Astrocyte of the cerebellum (primary cell): ENCODE results near the gene RGS6.

Experiments used
- DNase-seq: peaks from one replicate; pipeline ENCODE4 v3.0.0-alpha.2; 2011; ENCODE audit warnings: low read depth
- H3K4me3 ChIP-seq: 2 replicates; pipeline ENCODE4 v1.5.1; 2011; ENCODE audit warnings: mild to moderate bottlenecking, low read depth, low read length, moderate library complexity
- CTCF ChIP-seq: IDR thresholded peaks from 2 replicates; pipeline ENCODE4 v1.5.1; 2012; ENCODE audit warnings: low read length, low read depth, moderate library complexity, mild to moderate bottlenecking; ENCODE audit errors: missing control alignments
- in situ Hi-C: cut with HindIII; loops from 2 replicates; pipeline ENCODE4 v1.10.0; 2017; ENCODE audit warnings: low sequenced_read_pairs

The RGS6 gene

GRCh38 chr14:72024043-72024407, 91.8 kb downstream of the RGS6 start:
- H3K4me3 ChIP-seq: no peak overlapping the region
- peak; percentile 16 for TF ChIP-seq CTCF
- DNase-seq: no peak
- in situ Hi-C loops: no loop called here

GRCh38 chr14:72024504-72024903, 92.3 kb downstream of the RGS6 start:
- no peak for TF ChIP-seq CTCF
- no peak for DNase-seq
- in situ Hi-C loops: no loop called here

GRCh38 chr14:72026536-72026935, 94.3 kb downstream of the RGS6 start:
- DNase-seq: no peak
- in situ Hi-C loops: no loop called here
- TF ChIP-seq CTCF: no peak
- no peak overlapping the region for H3K4me3 ChIP-seq

More at GRCh38 chr14:72024504-72024903, 92.3 kb downstream of the RGS6 start:
- H3K4me3 ChIP-seq: no peak overlapping the region

- TF ChIP-seq CTCF: no peak
- DNase-seq: no peak
- in situ Hi-C loops: no loop called here
- no peak overlapping the region for H3K4me3 ChIP-seq
Measured at GRCh38 chr14:72027061-72027460, 94.8 kb downstream of the RGS6 start.

- in situ Hi-C loops: no loop called here
- TF ChIP-seq CTCF: no peak
Measured at GRCh38 chr14:72033365-72033764, 101.1 kb downstream of the RGS6 start.

GRCh38 chr14:72040528-72040927, 108.3 kb downstream of the RGS6 start:
- in situ Hi-C loops: no loop called here
- no peak overlapping the region for H3K4me3 ChIP-seq
- TF ChIP-seq CTCF: no peak
- DNase-seq: no peak

More at GRCh38 chr14:72033365-72033764, 101.1 kb downstream of the RGS6 start:
- no peak overlapping the region for H3K4me3 ChIP-seq
- no peak for DNase-seq

GRCh38 chr14:72045271-72045670, 113.0 kb downstream of the RGS6 start:
- DNase-seq: no peak
- no peak overlapping the region for H3K4me3 ChIP-seq
- TF ChIP-seq CTCF: no peak
- in situ Hi-C loops: no loop called here
